Brain microvascular endothelial cell (primary cell): ENCODE measurements around the gene ZDHHC20.

Experiments used
- DNase-seq: peaks from one replicate; pipeline ENCODE4 v3.0.0-alpha.2; 2020
- H3K27ac ChIP-seq: fragments of 250-450 bp; sonication (Bioruptor Pico); 2 replicates; pipeline ENCODE4 v1.5.1; 2020; ENCODE audit warnings: mild to moderate bottlenecking, moderate library complexity
- H3K27me3 ChIP-seq: fragments of 250-450 bp; sonication (Bioruptor Pico); replicated peaks from 2 replicates; pipeline ENCODE4 v1.5.1; 2020; ENCODE audit warnings: mild to moderate bottlenecking
- H3K36me3 ChIP-seq: fragments of 250-450 bp; sonication (Bioruptor Pico); replicated peaks from 2 replicates; pipeline ENCODE4 v1.5.1; 2020; ENCODE audit warnings: mild to moderate bottlenecking
- H3K4me3 ChIP-seq: 2 replicates; pipeline ENCODE4 v1.5.1; 2011; ENCODE audit warnings: low read depth, mild to moderate bottlenecking, control low read depth, low read length, moderate library complexity
- in situ Hi-C: cut with HindIII; loops from 2 replicates; pipeline ENCODE4 v1.10.0; 2017; ENCODE audit warnings: low sequenced_read_pairs, low pct_ligation_motif_present
- TF ChIP-seq, protein P1 (sequence below): IDR thresholded peaks from 2 replicates; pipeline ENCODE4 v1.5.1; 2011; ENCODE audit warnings: low read depth, mild to moderate bottlenecking, moderate library complexity, low read length, control low read depth, inconsistent platforms; ENCODE audit errors: missing control alignments

The ZDHHC20 gene

DNA sequence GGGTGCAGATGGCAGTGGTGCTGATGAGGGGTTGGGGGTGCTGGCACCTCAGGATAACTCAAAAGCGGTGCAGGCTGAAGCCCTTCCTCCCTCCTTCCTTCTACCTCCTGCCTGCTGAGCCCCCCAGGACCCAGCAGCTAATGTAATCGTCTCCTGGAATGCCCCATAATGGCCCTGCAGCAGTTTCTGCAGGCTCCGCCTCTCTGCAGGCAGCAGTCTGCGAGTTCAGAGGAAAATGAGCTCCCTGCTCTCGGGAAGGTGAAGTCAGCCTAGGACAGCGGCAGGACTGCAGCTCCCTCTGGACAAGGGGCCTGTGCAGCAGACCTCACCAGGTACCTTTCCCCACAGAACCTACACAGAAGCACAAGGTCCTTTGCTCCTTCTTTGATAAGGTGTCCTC is 130.9 kb downstream of the ZDHHC20 start:
- in situ Hi-C loops, result no loop called here
- Histone ChIP-seq H3K36me3 (no peaks in the 10 kb centered on the region), H3K27me3 (no peaks in the 10 kb centered on the region), H3K4me3 (no peak overlapping the region), H3K27ac (no peak overlapping the region)
- TF ChIP-seq, protein P1, sequence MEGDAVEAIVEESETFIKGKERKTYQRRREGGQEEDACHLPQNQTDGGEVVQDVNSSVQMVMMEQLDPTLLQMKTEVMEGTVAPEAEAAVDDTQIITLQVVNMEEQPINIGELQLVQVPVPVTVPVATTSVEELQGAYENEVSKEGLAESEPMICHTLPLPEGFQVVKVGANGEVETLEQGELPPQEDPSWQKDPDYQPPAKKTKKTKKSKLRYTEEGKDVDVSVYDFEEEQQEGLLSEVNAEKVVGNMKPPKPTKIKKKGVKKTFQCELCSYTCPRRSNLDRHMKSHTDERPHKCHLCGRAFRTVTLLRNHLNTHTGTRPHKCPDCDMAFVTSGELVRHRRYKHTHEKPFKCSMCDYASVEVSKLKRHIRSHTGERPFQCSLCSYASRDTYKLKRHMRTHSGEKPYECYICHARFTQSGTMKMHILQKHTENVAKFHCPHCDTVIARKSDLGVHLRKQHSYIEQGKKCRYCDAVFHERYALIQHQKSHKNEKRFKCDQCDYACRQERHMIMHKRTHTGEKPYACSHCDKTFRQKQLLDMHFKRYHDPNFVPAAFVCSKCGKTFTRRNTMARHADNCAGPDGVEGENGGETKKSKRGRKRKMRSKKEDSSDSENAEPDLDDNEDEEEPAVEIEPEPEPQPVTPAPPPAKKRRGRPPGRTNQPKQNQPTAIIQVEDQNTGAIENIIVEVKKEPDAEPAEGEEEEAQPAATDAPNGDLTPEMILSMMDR, result no peak
- no peak for DNase-seq

GRCh38 chr13:21326155-21327031 is 132.7 kb downstream of the ZDHHC20 start:
- Histone ChIP-seq H3K27me3 (no peaks in the 10 kb centered on the region), H3K36me3 (no peaks in the 10 kb centered on the region), H3K27ac (no peak overlapping the region), H3K4me3 (peak overlapping the region; percentile 48)
- TF ChIP-seq, protein P1, result no peak
- in situ Hi-C loops, result no loop called here
- peak; percentile 18 for DNase-seq

DNA sequence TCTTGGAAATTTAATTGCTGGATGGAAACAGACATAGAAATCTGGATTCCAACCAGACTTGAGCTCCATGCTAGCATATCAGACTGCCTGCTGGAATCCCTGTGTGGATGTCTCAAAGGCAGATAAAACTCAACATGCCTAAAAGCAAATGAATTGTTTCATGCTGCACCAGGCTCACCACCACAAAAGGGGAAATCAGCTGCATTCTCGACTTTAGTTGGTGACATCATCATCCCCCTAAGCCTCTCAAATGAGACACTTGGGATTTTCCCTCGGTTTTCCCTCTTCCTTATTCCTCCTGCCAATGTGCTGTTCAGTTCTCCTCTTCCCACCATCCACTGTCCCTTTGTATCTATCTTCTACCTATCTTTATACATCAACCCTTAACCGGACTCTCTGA is 134.3 kb downstream of the ZDHHC20 start:
- Histone ChIP-seq H3K36me3 (no peaks in the 10 kb centered on the region), H3K27me3 (no peaks in the 10 kb centered on the region), H3K27ac (no peak overlapping the region), H3K4me3 (no peak overlapping the region)
- TF ChIP-seq, protein P1, result no peak
- no peak for DNase-seq
- in situ Hi-C loops, result no loop called here

- H3K27ac ChIP-seq, result no peak overlapping the region
- in situ Hi-C loops, result no loop called here
Measured at GRCh38 chr13:21322988-21323387, 136.1 kb downstream of the ZDHHC20 start.

More at GRCh38 chr13:21322988-21323387, 136.1 kb downstream of the ZDHHC20 start:
- H3K4me3 ChIP-seq, result no peak overlapping the region
- no peak for DNase-seq
- no peaks in the 10 kb centered on the region for H3K36me3 ChIP-seq
- TF ChIP-seq, protein P1, result no peak
- no peaks in the 10 kb centered on the region for H3K27me3 ChIP-seq
